OCI-LY7 (cell line): ENCODE data around the gene SMTNL2.

Experiments used
- CTCF ChIP-seq: fragments of 200-600 bp; sonication (generic); conservative IDR thresholded peaks from 2 replicates; pipeline ENCODE4 v1.5.1; 2014; ENCODE audit warnings: mild to moderate bottlenecking, antibody characterized with exemption, low read length, moderate library complexity, mixed read lengths
- EZH2phosphoT487 ChIP-seq: fragments of 200-600 bp; sonication (generic); IDR thresholded peaks from 2 replicates; pipeline ENCODE4 v1.6.1; 2018; ENCODE audit warnings: low read depth, borderline replicate concordance, mild to moderate bottlenecking, mixed run types, antibody characterized with exemption, low read length, moderate library complexity, mixed read lengths

- TF ChIP-seq CTCF (no peak), EZH2phosphoT487 (no peak)
Measured at GRCh38 chr17:4539576-4540223, 44.6 kb upstream of the SMTNL2 start.
